ENCODE results near the gene ABCA13. TPM values are rescaled to one million over a fixed set of nuclear protein-coding genes. Genes with fewer than 3 reads are reported as not detected.

Gene ABCA13
- total RNA-seq, 1 experiment from 2014 or later: 0.76 TPM

GRCh38 chr7:48636391-48637015 lies 465.2 kb downstream of the ABCA13 start:
- intact Hi-C loops (cut with micrococcal nuclease; ENCODE audit: unreplicated experiment): no loop called here
- H3K9me2 ChIP-seq (ENCODE audit: insufficient read depth): no peaks in the 10 kb centered on the region
- H3K4me2 ChIP-seq: no peak overlapping the region
- TF ChIP-seq CTCF (conservative IDR thresholded peaks at IDR 0.05) (no peak), EZH2 (IDR thresholded peaks at IDR 0.05; ENCODE audit: low read depth) (no peak)
- ChIA-PET CTCF (no interaction called here), POLR2A (ENCODE audit: unreplicated experiment) (no interaction called here)
- no peaks in the 10 kb centered on the region for H4K20me1 ChIP-seq (ENCODE audit: insufficient read depth)
- no peaks in the 10 kb centered on the region for H3K9me3 ChIP-seq (ENCODE audit: insufficient read depth, low read depth)
- H3K79me2 ChIP-seq (ENCODE audit: low read depth): no peaks in the 10 kb centered on the region
- no peaks in the 10 kb centered on the region for H3K27me3 ChIP-seq (ENCODE audit: insufficient read depth, low read depth)
- no peak overlapping the region for H3K27ac ChIP-seq
- H3K36me3 ChIP-seq (ENCODE audit: low read depth): no peaks in the 10 kb centered on the region
- H3K4me1 ChIP-seq (replicated peaks; ENCODE audit: insufficient read depth): no peaks in the 10 kb centered on the region
- BruUV-seq (replicated peaks): no TSS peak
- no peak for DNase-seq
- no peaks in the 10 kb centered on the region for H3F3A ChIP-seq (ENCODE audit: insufficient read depth, low read depth)
- no peak overlapping the region for H3K4me3 ChIP-seq
- no peak overlapping the region for H2AFZ ChIP-seq

GRCh38 chr7:48637382-48637781 lies 466.1 kb downstream of the ABCA13 start:
- H3K4me2 ChIP-seq: no peak overlapping the region
- POLR2A ChIA-PET (ENCODE audit: unreplicated experiment): no interaction called here
- H3K9me3 ChIP-seq (ENCODE audit: insufficient read depth, low read depth): no peaks in the 10 kb centered on the region
- no peak overlapping the region for H3K4me3 ChIP-seq
- no peak overlapping the region for H3K27ac ChIP-seq
- H4K20me1 ChIP-seq (ENCODE audit: insufficient read depth): no peaks in the 10 kb centered on the region
- H3K36me3 ChIP-seq (ENCODE audit: low read depth): no peaks in the 10 kb centered on the region
- no TSS peak for BruUV-seq (replicated peaks)
- intact Hi-C loops (cut with micrococcal nuclease; ENCODE audit: unreplicated experiment): no loop called here
- no peak for DNase-seq
- TF ChIP-seq EZH2 (IDR thresholded peaks at IDR 0.05; ENCODE audit: low read depth) (no peak), CTCF (conservative IDR thresholded peaks at IDR 0.05) (no peak)
- H3K4me1 ChIP-seq (replicated peaks; ENCODE audit: insufficient read depth): no peaks in the 10 kb centered on the region
- no peaks in the 10 kb centered on the region for H3F3A ChIP-seq (ENCODE audit: insufficient read depth, low read depth)
- no peaks in the 10 kb centered on the region for H3K27me3 ChIP-seq (ENCODE audit: insufficient read depth, low read depth)
- CTCF ChIA-PET: no interaction called here
- H2AFZ ChIP-seq: no peak overlapping the region
- H3K9me2 ChIP-seq (ENCODE audit: insufficient read depth): no peaks in the 10 kb centered on the region
- H3K79me2 ChIP-seq (ENCODE audit: low read depth): no peaks in the 10 kb centered on the region

- H3K79me2 ChIP-seq (ENCODE audit: low read depth): no peaks in the 10 kb centered on the region
- H4K20me1 ChIP-seq (ENCODE audit: insufficient read depth): no peaks in the 10 kb centered on the region
- no peaks in the 10 kb centered on the region for H3K4me1 ChIP-seq (replicated peaks; ENCODE audit: insufficient read depth)
- H3K4me2 ChIP-seq: no peak overlapping the region
- POLR2A ChIA-PET (ENCODE audit: unreplicated experiment): no interaction called here
- no peak overlapping the region for H3K27ac ChIP-seq
- H2AFZ ChIP-seq: no peak overlapping the region
- TF ChIP-seq EZH2 (IDR thresholded peaks at IDR 0.05; ENCODE audit: low read depth) (no peak), CTCF (conservative IDR thresholded peaks at IDR 0.05) (no peak)
- H3K27me3 ChIP-seq (ENCODE audit: insufficient read depth, low read depth): no peaks in the 10 kb centered on the region
- no TSS peak for BruUV-seq (replicated peaks)
- no peaks in the 10 kb centered on the region for H3F3A ChIP-seq (ENCODE audit: insufficient read depth, low read depth)
- H3K9me3 ChIP-seq (ENCODE audit: insufficient read depth, low read depth): no peaks in the 10 kb centered on the region
- H3K4me3 ChIP-seq: no peak overlapping the region
- no peaks in the 10 kb centered on the region for H3K9me2 ChIP-seq (ENCODE audit: insufficient read depth)
- CTCF ChIA-PET: no interaction called here
- intact Hi-C loops (cut with micrococcal nuclease; ENCODE audit: unreplicated experiment): no loop called here
- H3K36me3 ChIP-seq (ENCODE audit: low read depth): no peaks in the 10 kb centered on the region
- DNase-seq: no peak
Measured at GRCh38 chr7:48638041-48638440, 466.8 kb downstream of the ABCA13 start.

Measured in PC-9 (cell line).